Posterior vena cava (tissue), 2 donors: ENCODE data around the gene NUP50. TPM values are rescaled to one million over a fixed set of nuclear protein-coding genes. Genes with fewer than 3 reads are reported as not detected.
"Not testable (repeated sequence)": the region's sequence is repeated elsewhere in the genome, so short reads cannot be mapped to it uniquely, and the experiment has no call there.

Experiments
- DNase-seq: peaks from one replicate; pipeline ENCODE4 v3.0.0-alpha.2; 2020; ENCODE audit warnings: low spot score
- intact Hi-C, 2 donors: fragments of 100-400 bp; cut with DNase I; formaldehyde crosslinking; loops; one replicate each; pipeline versions ENCODE4 v1.14.1 to v1.14.2; 2022 to 2023
- total RNA-seq, 2 donors: library from RNA; stranded (reverse); fragmentation: NEBNext Ultra II Directional; extraction: Animal tissue kit (Norgen Biotek cat#: 25700); gene quantifications; one replicate each; pipeline ENCODE4 v1.2.1, GENCODE V29; 2021
- donor health status: DM: yes; HTN: yes; CAD: no.
- donor health status: DM: yes; HTN: yes; CAD: no.

Gene NUP50
- total RNA-seq, 2 donors from 2014 or later: 29.7 to 30.1 TPM

- no peak for DNase-seq
- intact Hi-C loops: no loop called here
These were observed 26.6 kb downstream of the NUP50 start for GRCh38 chr22:45190202-45190872.

GRCh38 chr22:45191746-45192145 is 28.0 kb downstream of the NUP50 start:
- intact Hi-C loops, DNase-seq: not testable (repeated sequence)

- intact Hi-C loops: no loop called here
- no peak for DNase-seq
These were observed 29.0 kb downstream of the NUP50 start for GRCh38 chr22:45192701-45193187.

- intact Hi-C loops: loop anchor here in 1 of 2 donors (5.0 kb wide), 1 partner anchor 247 kb away; no protein-coding TSS in a partner anchor
- DNase-seq: no peak
These were observed 31.0 kb downstream of the NUP50 start for GRCh38 chr22:45194686-45195085.

- no peak for DNase-seq
- intact Hi-C loops: loop anchor here in 1 of 2 donors (5.0 kb wide), 1 partner anchor 248 kb away; no protein-coding TSS in a partner anchor
These were observed 31.9 kb downstream of the NUP50 start for GRCh38 chr22:45195616-45196015.

GRCh38 chr22:45196308-45196707 is 32.6 kb downstream of the NUP50 start:
- intact Hi-C loops: loop anchor here in 1 of 2 donors (5.0 kb wide), 1 partner anchor 249 kb away; no protein-coding TSS in a partner anchor
- DNase-seq: no peak

- DNase-seq: no peak
- intact Hi-C loops: loop anchor here in 1 of 2 donors (5.0 kb wide), 1 partner anchor 250 kb away; no protein-coding TSS in a partner anchor
These were observed 33.3 kb downstream of the NUP50 start for GRCh38 chr22:45196926-45197605.

GRCh38 chr22:45197606-45198462 is 34.1 kb downstream of the NUP50 start:
- intact Hi-C loops: loop anchor here in 1 of 2 donors (5.0 kb wide), 1 partner anchor 251 kb away; no protein-coding TSS in a partner anchor
- DNase-seq: peak; percentile 66

GRCh38 chr22:45198463-45198795 is 34.7 kb downstream of the NUP50 start:
- no peak for DNase-seq
- intact Hi-C loops: loop anchor here in 1 of 2 donors (5.0 kb wide), 1 partner anchor 251 kb away; no protein-coding TSS in a partner anchor

- intact Hi-C loops: loop anchor here in 1 of 2 donors (5.0 kb wide), 1 partner anchor 252 kb away; no protein-coding TSS in a partner anchor
- peak; percentile 48 for DNase-seq
These were observed 36.0 kb downstream of the NUP50 start for GRCh38 chr22:45199723-45200122.

- no peak for DNase-seq
- intact Hi-C loops: no loop called here
These were observed 36.5 kb downstream of the NUP50 start for GRCh38 chr22:45200230-45200629.

- peak; percentile 70 for DNase-seq
- intact Hi-C loops: no loop called here
These were observed 37.3 kb downstream of the NUP50 start for GRCh38 chr22:45200860-45201511.

- DNase-seq: no peak
- intact Hi-C loops: no loop called here
These were observed 38.1 kb downstream of the NUP50 start for GRCh38 chr22:45201678-45202332.

- peak; percentile 76 for DNase-seq
- intact Hi-C loops: no loop called here
These were observed 38.8 kb downstream of the NUP50 start for GRCh38 chr22:45202333-45203149.

- intact Hi-C loops: no loop called here
- peak; percentile 81 for DNase-seq
These were observed 39.6 kb downstream of the NUP50 start for GRCh38 chr22:45203150-45203951.

GRCh38 chr22:45204241-45204640 is 40.5 kb downstream of the NUP50 start:
- intact Hi-C loops: no loop called here
- peak; percentile 38 for DNase-seq

- intact Hi-C loops: no loop called here
- peak; percentile 55 for DNase-seq
These were observed 41.1 kb downstream of the NUP50 start for GRCh38 chr22:45204819-45205218.
